ENCODE measurements around the gene SLC4A11.

DNA sequence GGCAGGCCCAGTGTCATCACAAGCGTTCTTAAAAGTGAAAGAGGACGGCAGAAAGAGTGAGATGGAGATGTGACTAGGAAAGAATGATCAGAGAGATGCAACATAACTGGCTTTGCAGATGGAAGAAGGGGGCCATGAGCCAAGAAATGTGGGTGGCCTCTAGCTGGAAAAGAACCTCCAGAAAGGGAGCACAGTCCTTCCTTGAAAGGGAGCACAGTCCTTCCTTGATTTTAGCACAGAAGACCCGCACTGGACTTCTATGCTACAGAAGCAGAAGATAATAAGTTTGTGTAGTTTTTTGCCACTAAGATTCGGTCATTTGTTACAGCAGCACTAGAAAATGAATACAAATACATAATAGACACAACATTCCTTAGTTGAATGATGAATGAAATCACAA, 58.7 kb downstream of the SLC4A11 start:
- TF ChIP-seq, protein P1, sequence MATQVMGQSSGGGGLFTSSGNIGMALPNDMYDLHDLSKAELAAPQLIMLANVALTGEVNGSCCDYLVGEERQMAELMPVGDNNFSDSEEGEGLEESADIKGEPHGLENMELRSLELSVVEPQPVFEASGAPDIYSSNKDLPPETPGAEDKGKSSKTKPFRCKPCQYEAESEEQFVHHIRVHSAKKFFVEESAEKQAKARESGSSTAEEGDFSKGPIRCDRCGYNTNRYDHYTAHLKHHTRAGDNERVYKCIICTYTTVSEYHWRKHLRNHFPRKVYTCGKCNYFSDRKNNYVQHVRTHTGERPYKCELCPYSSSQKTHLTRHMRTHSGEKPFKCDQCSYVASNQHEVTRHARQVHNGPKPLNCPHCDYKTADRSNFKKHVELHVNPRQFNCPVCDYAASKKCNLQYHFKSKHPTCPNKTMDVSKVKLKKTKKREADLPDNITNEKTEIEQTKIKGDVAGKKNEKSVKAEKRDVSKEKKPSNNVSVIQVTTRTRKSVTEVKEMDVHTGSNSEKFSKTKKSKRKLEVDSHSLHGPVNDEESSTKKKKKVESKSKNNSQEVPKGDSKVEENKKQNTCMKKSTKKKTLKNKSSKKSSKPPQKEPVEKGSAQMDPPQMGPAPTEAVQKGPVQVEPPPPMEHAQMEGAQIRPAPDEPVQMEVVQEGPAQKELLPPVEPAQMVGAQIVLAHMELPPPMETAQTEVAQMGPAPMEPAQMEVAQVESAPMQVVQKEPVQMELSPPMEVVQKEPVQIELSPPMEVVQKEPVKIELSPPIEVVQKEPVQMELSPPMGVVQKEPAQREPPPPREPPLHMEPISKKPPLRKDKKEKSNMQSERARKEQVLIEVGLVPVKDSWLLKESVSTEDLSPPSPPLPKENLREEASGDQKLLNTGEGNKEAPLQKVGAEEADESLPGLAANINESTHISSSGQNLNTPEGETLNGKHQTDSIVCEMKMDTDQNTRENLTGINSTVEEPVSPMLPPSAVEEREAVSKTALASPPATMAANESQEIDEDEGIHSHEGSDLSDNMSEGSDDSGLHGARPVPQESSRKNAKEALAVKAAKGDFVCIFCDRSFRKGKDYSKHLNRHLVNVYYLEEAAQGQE (IDR thresholded peaks at IDR 0.05; ENCODE audit: insufficient replicate concordance, low read depth) = no peak
- TF ChIP-seq, protein P2, sequence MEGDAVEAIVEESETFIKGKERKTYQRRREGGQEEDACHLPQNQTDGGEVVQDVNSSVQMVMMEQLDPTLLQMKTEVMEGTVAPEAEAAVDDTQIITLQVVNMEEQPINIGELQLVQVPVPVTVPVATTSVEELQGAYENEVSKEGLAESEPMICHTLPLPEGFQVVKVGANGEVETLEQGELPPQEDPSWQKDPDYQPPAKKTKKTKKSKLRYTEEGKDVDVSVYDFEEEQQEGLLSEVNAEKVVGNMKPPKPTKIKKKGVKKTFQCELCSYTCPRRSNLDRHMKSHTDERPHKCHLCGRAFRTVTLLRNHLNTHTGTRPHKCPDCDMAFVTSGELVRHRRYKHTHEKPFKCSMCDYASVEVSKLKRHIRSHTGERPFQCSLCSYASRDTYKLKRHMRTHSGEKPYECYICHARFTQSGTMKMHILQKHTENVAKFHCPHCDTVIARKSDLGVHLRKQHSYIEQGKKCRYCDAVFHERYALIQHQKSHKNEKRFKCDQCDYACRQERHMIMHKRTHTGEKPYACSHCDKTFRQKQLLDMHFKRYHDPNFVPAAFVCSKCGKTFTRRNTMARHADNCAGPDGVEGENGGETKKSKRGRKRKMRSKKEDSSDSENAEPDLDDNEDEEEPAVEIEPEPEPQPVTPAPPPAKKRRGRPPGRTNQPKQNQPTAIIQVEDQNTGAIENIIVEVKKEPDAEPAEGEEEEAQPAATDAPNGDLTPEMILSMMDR (IDR thresholded peaks at IDR 0.05; ENCODE audit: insufficient read depth, low read length) = no peak
- TF ChIP-seq GABPA (IDR thresholded peaks at IDR 0.05; ENCODE audit: low read depth) = no peak
- no peak for TF ChIP-seq POLR2AphosphoS5 (IDR thresholded peaks at IDR 0.05; ENCODE audit: low read depth)
